ENCODE results near the gene RCAN1. TPM values are rescaled to one million over a fixed set of nuclear protein-coding genes. Genes with fewer than 3 reads are reported as not detected.

The RCAN1 gene
- polyA plus RNA-seq, 2 of the 4 experiments (the other 2 are of a cell fraction): 10.2 to 11.9 TPM

DNA sequence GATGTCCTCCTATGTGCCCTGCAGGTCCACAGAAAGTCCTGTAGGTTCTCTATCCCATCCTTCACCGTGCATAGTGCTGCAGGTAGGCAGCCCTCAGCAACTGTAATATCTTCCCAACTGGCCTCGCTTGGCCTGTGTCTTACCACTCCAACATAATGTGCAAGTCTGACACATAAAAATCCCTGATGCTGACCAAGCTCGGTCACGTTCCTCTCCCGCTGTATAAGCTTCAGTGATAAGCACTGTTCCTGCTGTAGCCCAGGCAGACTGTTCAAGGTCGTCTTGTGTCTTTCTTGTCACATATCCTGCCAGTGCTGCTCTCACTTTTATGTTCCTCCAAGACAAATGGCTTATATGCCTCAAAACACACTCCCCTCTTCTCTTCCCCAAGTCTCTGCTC lies 83.5 kb downstream of the RCAN1 start:
- no peak for FAIRE-seq
- 86% methylated on average over 6 of the region's 6 CpGs for WGBS (ENCODE audit: missing lambda C conversion rate)
- CTCF ChIA-PET: interaction anchor here (1.4 kb wide), 1 partner anchor 12 kb away, joined by 4 read pairs; no protein-coding TSS in a partner anchor

DNA sequence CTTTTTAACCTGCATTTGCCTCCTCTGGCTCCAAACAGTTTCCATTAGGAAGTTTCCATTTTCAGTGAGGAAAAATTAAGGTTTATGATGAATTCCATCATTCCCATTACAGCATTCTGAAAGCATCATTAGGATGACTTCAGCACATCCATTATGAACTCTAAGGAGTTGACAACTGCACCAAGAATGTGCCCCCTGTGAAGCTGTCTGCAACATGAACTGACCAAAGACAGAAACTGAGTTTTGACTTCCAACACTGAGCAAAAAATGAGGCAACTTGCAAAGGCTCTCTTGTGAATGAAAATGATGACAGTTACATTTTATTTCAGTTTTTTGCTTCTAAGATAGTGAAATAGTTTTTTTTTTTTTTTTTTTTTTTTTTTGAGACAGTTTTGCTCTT lies 84.7 kb downstream of the RCAN1 start:
- no peak for DNase-seq (ENCODE audit: low read depth in 1 of 2, low spot score in 1 of 2)
- Histone ChIP-seq H3K4me2 (no peak overlapping the region), H3K4me3 (no peak overlapping the region), H3K9me3 (0 out of 3 replicates have a peak, but pooled peaks cover 8% of the 10 kb centered on the region), H3K4me1 (peaks cover 11% of the 10 kb centered on the region), H3K27ac (no peak overlapping the region)
- TF ChIP-seq MAZ (IDR thresholded peaks at IDR 0.05; ENCODE audit: borderline replicate concordance, low read depth, low read length) (no peak), RCOR1 (IDR thresholded peaks at IDR 0.05; ENCODE audit: low read depth, low read length) (no peak), RFX5 (IDR thresholded peaks at IDR 0.05) (no peak), TFCP2L1 (CRISPR knock-in tag; IDR thresholded peaks at IDR 0.05) (no peak), EHMT2 (IDR thresholded peaks at IDR 0.05; ENCODE audit: low read depth) (no peak), HOXB13 (CRISPR knock-in tag; IDR thresholded peaks at IDR 0.05; ENCODE audit: low read depth) (no peak), HEYL (CRISPR knock-in tag; IDR thresholded peaks at IDR 0.05) (no peak), POLR2A (IDR thresholded peaks at IDR 0.05; ENCODE audit: low read length) (no peak), CHD4 (IDR thresholded peaks at IDR 0.05; ENCODE audit: borderline replicate concordance) (no peak), EHF (CRISPR knock-in tag; IDR thresholded peaks at IDR 0.05) (no peak), FOSB (CRISPR knock-in tag; IDR thresholded peaks at IDR 0.05) (no peak), EP300 (IDR thresholded peaks at IDR 0.05) (no peak)
- TF ChIP-seq, protein P1, sequence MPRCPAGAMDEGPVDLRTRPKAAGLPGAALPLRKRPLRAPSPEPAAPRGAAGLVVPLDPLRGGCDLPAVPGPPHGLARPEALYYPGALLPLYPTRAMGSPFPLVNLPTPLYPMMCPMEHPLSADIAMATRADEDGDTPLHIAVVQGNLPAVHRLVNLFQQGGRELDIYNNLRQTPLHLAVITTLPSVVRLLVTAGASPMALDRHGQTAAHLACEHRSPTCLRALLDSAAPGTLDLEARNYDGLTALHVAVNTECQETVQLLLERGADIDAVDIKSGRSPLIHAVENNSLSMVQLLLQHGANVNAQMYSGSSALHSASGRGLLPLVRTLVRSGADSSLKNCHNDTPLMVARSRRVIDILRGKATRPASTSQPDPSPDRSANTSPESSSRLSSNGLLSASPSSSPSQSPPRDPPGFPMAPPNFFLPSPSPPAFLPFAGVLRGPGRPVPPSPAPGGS (IDR thresholded peaks at IDR 0.05): no peak
- TF ChIP-seq, protein P2, sequence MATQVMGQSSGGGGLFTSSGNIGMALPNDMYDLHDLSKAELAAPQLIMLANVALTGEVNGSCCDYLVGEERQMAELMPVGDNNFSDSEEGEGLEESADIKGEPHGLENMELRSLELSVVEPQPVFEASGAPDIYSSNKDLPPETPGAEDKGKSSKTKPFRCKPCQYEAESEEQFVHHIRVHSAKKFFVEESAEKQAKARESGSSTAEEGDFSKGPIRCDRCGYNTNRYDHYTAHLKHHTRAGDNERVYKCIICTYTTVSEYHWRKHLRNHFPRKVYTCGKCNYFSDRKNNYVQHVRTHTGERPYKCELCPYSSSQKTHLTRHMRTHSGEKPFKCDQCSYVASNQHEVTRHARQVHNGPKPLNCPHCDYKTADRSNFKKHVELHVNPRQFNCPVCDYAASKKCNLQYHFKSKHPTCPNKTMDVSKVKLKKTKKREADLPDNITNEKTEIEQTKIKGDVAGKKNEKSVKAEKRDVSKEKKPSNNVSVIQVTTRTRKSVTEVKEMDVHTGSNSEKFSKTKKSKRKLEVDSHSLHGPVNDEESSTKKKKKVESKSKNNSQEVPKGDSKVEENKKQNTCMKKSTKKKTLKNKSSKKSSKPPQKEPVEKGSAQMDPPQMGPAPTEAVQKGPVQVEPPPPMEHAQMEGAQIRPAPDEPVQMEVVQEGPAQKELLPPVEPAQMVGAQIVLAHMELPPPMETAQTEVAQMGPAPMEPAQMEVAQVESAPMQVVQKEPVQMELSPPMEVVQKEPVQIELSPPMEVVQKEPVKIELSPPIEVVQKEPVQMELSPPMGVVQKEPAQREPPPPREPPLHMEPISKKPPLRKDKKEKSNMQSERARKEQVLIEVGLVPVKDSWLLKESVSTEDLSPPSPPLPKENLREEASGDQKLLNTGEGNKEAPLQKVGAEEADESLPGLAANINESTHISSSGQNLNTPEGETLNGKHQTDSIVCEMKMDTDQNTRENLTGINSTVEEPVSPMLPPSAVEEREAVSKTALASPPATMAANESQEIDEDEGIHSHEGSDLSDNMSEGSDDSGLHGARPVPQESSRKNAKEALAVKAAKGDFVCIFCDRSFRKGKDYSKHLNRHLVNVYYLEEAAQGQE (IDR thresholded peaks at IDR 0.05): no peak
- ChIA-PET CTCF (no interaction called here), POLR2A (no interaction called here)
- no peak for ATAC-seq
- FAIRE-seq: no peak

More for the DNA sequence above, 83.5 kb downstream of the RCAN1 start:
- DNase-seq (ENCODE audit: low read depth in 1 of 2, low spot score in 1 of 2): no peak
- TF ChIP-seq PHF8 (IDR thresholded peaks at IDR 0.05; ENCODE audit: borderline replicate concordance, low read depth): no peak
- no peak for TF ChIP-seq MAZ (IDR thresholded peaks at IDR 0.05; ENCODE audit: borderline replicate concordance, low read depth, low read length)
- TF ChIP-seq, protein P3, sequence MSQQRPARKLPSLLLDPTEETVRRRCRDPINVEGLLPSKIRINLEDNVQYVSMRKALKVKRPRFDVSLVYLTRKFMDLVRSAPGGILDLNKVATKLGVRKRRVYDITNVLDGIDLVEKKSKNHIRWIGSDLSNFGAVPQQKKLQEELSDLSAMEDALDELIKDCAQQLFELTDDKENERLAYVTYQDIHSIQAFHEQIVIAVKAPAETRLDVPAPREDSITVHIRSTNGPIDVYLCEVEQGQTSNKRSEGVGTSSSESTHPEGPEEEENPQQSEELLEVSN (IDR thresholded peaks at IDR 0.05; ENCODE audit: borderline replicate concordance, low read depth): no peak
- TF ChIP-seq RCOR1 (IDR thresholded peaks at IDR 0.05; ENCODE audit: low read depth, low read length): no peak
- TF ChIP-seq, protein P4, sequence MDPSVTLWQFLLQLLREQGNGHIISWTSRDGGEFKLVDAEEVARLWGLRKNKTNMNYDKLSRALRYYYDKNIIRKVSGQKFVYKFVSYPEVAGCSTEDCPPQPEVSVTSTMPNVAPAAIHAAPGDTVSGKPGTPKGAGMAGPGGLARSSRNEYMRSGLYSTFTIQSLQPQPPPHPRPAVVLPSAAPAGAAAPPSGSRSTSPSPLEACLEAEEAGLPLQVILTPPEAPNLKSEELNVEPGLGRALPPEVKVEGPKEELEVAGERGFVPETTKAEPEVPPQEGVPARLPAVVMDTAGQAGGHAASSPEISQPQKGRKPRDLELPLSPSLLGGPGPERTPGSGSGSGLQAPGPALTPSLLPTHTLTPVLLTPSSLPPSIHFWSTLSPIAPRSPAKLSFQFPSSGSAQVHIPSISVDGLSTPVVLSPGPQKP (IDR thresholded peaks at IDR 0.05; ENCODE audit: low read depth, low read length): no peak
- no peak for TF ChIP-seq HEYL (CRISPR knock-in tag; IDR thresholded peaks at IDR 0.05)
- TF ChIP-seq ZC3H11A (IDR thresholded peaks at IDR 0.05): no peak
- TF ChIP-seq CEBPB (IDR thresholded peaks at IDR 0.05): no peak
- no peak for TF ChIP-seq NR3C1 (IDR thresholded peaks at IDR 0.05)
- TF ChIP-seq FOSB (CRISPR knock-in tag; IDR thresholded peaks at IDR 0.05): no peak
- TF ChIP-seq FOSL2 (IDR thresholded peaks at IDR 0.05): no peak
- no peak for TF ChIP-seq FOSL2 (CRISPR knock-in tag; IDR thresholded peaks at IDR 0.05)
- no peak for TF ChIP-seq NPAS2 (CRISPR knock-in tag; IDR thresholded peaks at IDR 0.05; ENCODE audit: borderline replicate concordance)
- TF ChIP-seq RNF2 (IDR thresholded peaks at IDR 0.05; ENCODE audit: borderline replicate concordance, low read depth): no peak
- TF ChIP-seq RFX5 (IDR thresholded peaks at IDR 0.05): no peak
- no peak for TF ChIP-seq GATA3 (IDR thresholded peaks at IDR 0.05; ENCODE audit: borderline replicate concordance)
- TF ChIP-seq BHLHE40 (IDR thresholded peaks at IDR 0.05; ENCODE audit: low read depth, low read length): no peak
- Histone ChIP-seq H3K4me2 (no peak overlapping the region), H3K4me1 (peaks cover 5% of the 10 kb centered on the region; the same call in 1 of the 3 replicates), H3K27ac (0 out of 6 replicates have a peak overlapping the region, but pooled peaks of 1 of the 2 experiments have one; percentile 10), H3K4me3 (no peak overlapping the region), H3K9me3 (0 out of 3 replicates have a peak, but pooled peaks cover 8% of the 10 kb centered on the region)
- ATAC-seq: no peak
- POLR2A ChIA-PET: no interaction called here
